DMS79 (cell line): ENCODE results near the gene MOK.
"Not testable (repeated sequence)": the region's sequence is repeated elsewhere in the genome, so short reads cannot be mapped to it uniquely, and the experiment has no call there.

Source experiments
- DNase-seq: peaks from one replicate; lab custom pipeline; 2025; lab: John Stamatoyannopoulos, UW

The MOK gene

GRCh38 chr14:102321456-102322422 lies 16.8 kb upstream of the MOK start:
- DNase-seq = no peak

- DNase-seq = no peak
Observed at GRCh38 chr14:102320671-102321455, 15.9 kb upstream of the MOK start.

- no peak for DNase-seq
Observed at GRCh38 chr14:102320033-102320660, 15.2 kb upstream of the MOK start.

- peak; percentile 89 for DNase-seq
Observed at GRCh38 chr14:102319351-102320032, 14.5 kb upstream of the MOK start, which contains the start of gene ZNF839. Gene ZNF839, plus strand, starts transcription at chr14:102319746. Its CDS starts 20 bp downstream, at chr14:102319766.

GRCh38 chr14:102318781-102319276 lies 13.9 kb upstream of the MOK start:
- DNase-seq = no peak

GRCh38 chr14:102317564-102318248 lies 12.7 kb upstream of the MOK start:
- peak; percentile 35 for DNase-seq

- peak; percentile 97 for DNase-seq
Observed at GRCh38 chr14:102316743-102317563, 12.0 kb upstream of the MOK start.

- DNase-seq = peak; percentile 70
Observed at GRCh38 chr14:102316338-102316742, 11.4 kb upstream of the MOK start.

- no peak for DNase-seq
Observed at GRCh38 chr14:102315121-102315520, 10.2 kb upstream of the MOK start.

- DNase-seq = peak; percentile 62
Observed at GRCh38 chr14:102314242-102315011, 9.5 kb upstream of the MOK start.

- DNase-seq = no peak
Observed at GRCh38 chr14:102303664-102304063, 1.3 kb downstream of the MOK start.

GRCh38 chr14:102298303-102299070 lies 6.5 kb downstream of the MOK start:
- DNase-seq = not testable (repeated sequence)

- DNase-seq = no peak
Observed at GRCh38 chr14:102297436-102298170, 7.4 kb downstream of the MOK start.

- DNase-seq = no peak
Observed at GRCh38 chr14:102295270-102295669, 9.7 kb downstream of the MOK start.

GRCh38 chr14:102293781-102294180 lies 11.2 kb downstream of the MOK start:
- DNase-seq = no peak

- DNase-seq = no peak
Observed at GRCh38 chr14:102292441-102292840, 12.5 kb downstream of the MOK start.

- DNase-seq = no peak
Observed at GRCh38 chr14:102288139-102288538, 16.8 kb downstream of the MOK start.

GRCh38 chr14:102285106-102285505 lies 19.9 kb downstream of the MOK start:
- no peak for DNase-seq
